Upper lobe of left lung (tissue), 6 donors: ENCODE measurements around the gene TMEM119. TPM values are rescaled to one million over a fixed set of nuclear protein-coding genes. Genes with fewer than 3 reads are reported as not detected.

Source experiments
- ATAC-seq, 2 donors: fragments of 200-7000 bp; cut with Tn5 transposase; one replicate each; pipeline ENCODE4 v1.9.1; 2022; ENCODE audit warnings: mild to moderate bottlenecking in 2 of 2, moderate library complexity in 2 of 2; ENCODE audit not compliant: low FRiP score in 2 of 2
- DNase-seq, 2 donors: peaks; one replicate each; pipeline ENCODE4 v3.0.0-alpha.2; 2019 to 2020
- H3K27ac ChIP-seq, 4 donors: fragments of 200-600 bp; sonication (generic); one replicate each; pipeline ENCODE4 v1.5.1; 2016 to 2019
- H3K27me3 ChIP-seq, 4 donors: fragments of 200-600 bp; sonication (generic); one replicate each; pipeline ENCODE4 v1.5.1; 2017 to 2019
- H3K36me3 ChIP-seq, 4 donors: fragments of 200-600 bp; sonication (generic); one replicate each; pipeline ENCODE4 v1.5.1; 2016 to 2019
- H3K4me1 ChIP-seq, 4 donors: fragments of 200-600 bp; sonication (generic); one replicate each; pipeline ENCODE4 v1.5.1; 2018 to 2019
- H3K4me3 ChIP-seq, 4 donors: fragments of 200-600 bp; sonication (generic); one replicate each; pipeline ENCODE4 v1.5.1; 2017 to 2019; ENCODE audit warnings: mild to moderate bottlenecking in 2 of 4, moderate library complexity in 1 of 4
- H3K9me3 ChIP-seq, 4 donors: fragments of 200-600 bp; sonication (generic); one replicate each; pipeline ENCODE4 v1.5.1; 2018 to 2019
- CTCF ChIP-seq, 6 experiments: fragments of 450-650 bp in 4 of 6; fragments of 200-600 bp in 2 of 6; sonication (generic) in 2 of 6; IDR thresholded peaks; one replicate each; pipeline ENCODE4 v1.5.1; 2016 to 2019; ENCODE audit warnings: antibody characterized with exemption in 6 of 6
- EP300 ChIP-seq, 4 donors: sonication (generic); formaldehyde crosslinking; IDR thresholded peaks; one replicate each; pipeline ENCODE4 v1.5.1; 2017; ENCODE audit warnings: antibody characterized with exemption in 4 of 4, control low read depth in 2 of 4
- POLR2A ChIP-seq, 4 donors: fragments of 450-650 bp; IDR thresholded peaks; one replicate each; pipeline ENCODE4 v1.5.1; 2016 to 2017; ENCODE audit warnings: antibody characterized with exemption in 4 of 4, mild to moderate bottlenecking in 2 of 4
- POLR2AphosphoS5 ChIP-seq, 2 donors: sonication (generic); formaldehyde crosslinking; IDR thresholded peaks; one replicate each; pipeline ENCODE4 v1.5.1; 2017; ENCODE audit warnings: antibody characterized with exemption in 2 of 2
- WGBS, 2 donors: methylation state at CpG; one replicate each; pipeline ENCODE4 v1.1.5; 2017 to 2018; 5-methylcytosine and 5-hydroxymethylcytosine counted together
- total RNA-seq, 6 donors: library from RNA; depleted of rRNA in 4 of 6; stranded (reverse); fragments of >200 nt in 4 of 6; gene quantifications; one replicate each; pipeline versions ENCODE4 v1.1.0 to v1.2.1, GENCODE V29; 2016 to 2021
- donor health status: DM: no; HTN: no; CAD: no; lungs with moderate emphysema.
- donor health status: DM: no; HTN: yes; CAD: no; lungs with severe emphysema.

TMEM119 gene
- total RNA-seq, 6 donors from 2014 or later, result 1.5 to 50.7 (median 20.5) TPM

GRCh38 chr12:108607981-108608600 is 10.2 kb upstream of the TMEM119 start:
- Histone ChIP-seq H3K27me3 (no peaks in the 10 kb centered on the region), H3K4me3 (no peak overlapping the region), H3K4me1 (peaks cover 4 to 11% (median 6%) of the 10 kb centered on the region in 4 donors), H3K9me3 (no peaks in the 10 kb centered on the region), H3K36me3 (no peaks in the 10 kb centered on the region), H3K27ac (no peak overlapping the region)
- 87 to 90% methylated on average over 10 of the region's 10 CpGs for WGBS, 2 donors
- ATAC-seq (no peak), DNase-seq (no peak)
- TF ChIP-seq CTCF (IDR thresholded peaks at IDR 0.05) (no peak), POLR2A (IDR thresholded peaks at IDR 0.05) (no peak), POLR2AphosphoS5 (IDR thresholded peaks at IDR 0.05) (no peak), EP300 (IDR thresholded peaks at IDR 0.05) (no peak)

GRCh38 chr12:108606492-108606891 is 8.6 kb upstream of the TMEM119 start:
- DNase-seq, result no peak
- no peaks in the 10 kb centered on the region for H3K9me3 ChIP-seq
- no peak for ATAC-seq
- TF ChIP-seq POLR2A (IDR thresholded peaks at IDR 0.05) (no peak), EP300 (IDR thresholded peaks at IDR 0.05) (no peak), POLR2AphosphoS5 (IDR thresholded peaks at IDR 0.05) (no peak), CTCF (IDR thresholded peaks at IDR 0.05) (no peak)
- no peak overlapping the region for H3K4me3 ChIP-seq
- H3K27me3 ChIP-seq, result no peaks in the 10 kb centered on the region
- no peak overlapping the region for H3K27ac ChIP-seq
- H3K36me3 ChIP-seq, result no peaks in the 10 kb centered on the region
- peaks cover 0 to 3% (median 0%) of the 10 kb centered on the region in 4 donors for H3K4me1 ChIP-seq
- 81 to 87% methylated on average over 9 of the region's 9 CpGs for WGBS, 2 donors

GRCh38 chr12:108605690-108606406 is 8.0 kb upstream of the TMEM119 start:
- DNase-seq (no peak), ATAC-seq (no peak)
- no peak overlapping the region for H3K27ac ChIP-seq
- H3K4me1 ChIP-seq, result peaks cover 0 to 3% (median 0%) of the 10 kb centered on the region in 4 donors
- H3K27me3 ChIP-seq, result no peaks in the 10 kb centered on the region
- 76 to 81% methylated on average over 4 of the region's 4 CpGs for WGBS, 2 donors
- no peaks in the 10 kb centered on the region for H3K36me3 ChIP-seq
- H3K9me3 ChIP-seq, result no peaks in the 10 kb centered on the region
- TF ChIP-seq CTCF (IDR thresholded peaks at IDR 0.05) (no peak), POLR2AphosphoS5 (IDR thresholded peaks at IDR 0.05) (no peak), EP300 (IDR thresholded peaks at IDR 0.05) (no peak), POLR2A (IDR thresholded peaks at IDR 0.05) (no peak)
- no peak overlapping the region for H3K4me3 ChIP-seq

- Histone ChIP-seq H3K4me3 (no peak overlapping the region), H3K27me3 (no peaks in the 10 kb centered on the region), H3K4me1 (peaks cover 0 to 3% (median 0%) of the 10 kb centered on the region in 4 donors), H3K27ac (no peak overlapping the region), H3K36me3 (no peaks in the 10 kb centered on the region), H3K9me3 (no peaks in the 10 kb centered on the region)
- 70 to 74% methylated on average over 3 of the region's 3 CpGs for WGBS, 2 donors
- DNase-seq, result no peak
- no peak for ATAC-seq
- TF ChIP-seq POLR2AphosphoS5 (IDR thresholded peaks at IDR 0.05) (no peak), CTCF (IDR thresholded peaks at IDR 0.05) (no peak), POLR2A (IDR thresholded peaks at IDR 0.05) (no peak), EP300 (IDR thresholded peaks at IDR 0.05) (no peak)
These were observed 7.3 kb upstream of the TMEM119 start for GRCh38 chr12:108605000-108605689.
